Dermis blood vessel endothelial cell (primary cell): ENCODE results near the gene NBDY. TPM values are rescaled to one million over a fixed set of nuclear protein-coding genes. Genes with fewer than 3 reads are reported as not detected.
"Not testable (repeated sequence)": the region's sequence is repeated elsewhere in the genome, so short reads cannot be mapped to it uniquely, and the experiment has no call there.

Experiments
- DNase-seq: peaks from one replicate; pipeline ENCODE4 v3.0.0; 2010
- total RNA-seq: library from RNA; depleted of rRNA; stranded (reverse); fragments of >200 nt; gene quantifications from 2 replicates; pipeline ENCODE4 v1.2.3, GENCODE V29; 2014

Gene NBDY, protein sequence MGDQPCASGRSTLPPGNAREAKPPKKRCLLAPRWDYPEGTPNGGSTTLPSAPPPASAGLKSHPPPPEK
- total RNA-seq = 5.3 and 6.2 TPM in 2 replicates

DNA sequence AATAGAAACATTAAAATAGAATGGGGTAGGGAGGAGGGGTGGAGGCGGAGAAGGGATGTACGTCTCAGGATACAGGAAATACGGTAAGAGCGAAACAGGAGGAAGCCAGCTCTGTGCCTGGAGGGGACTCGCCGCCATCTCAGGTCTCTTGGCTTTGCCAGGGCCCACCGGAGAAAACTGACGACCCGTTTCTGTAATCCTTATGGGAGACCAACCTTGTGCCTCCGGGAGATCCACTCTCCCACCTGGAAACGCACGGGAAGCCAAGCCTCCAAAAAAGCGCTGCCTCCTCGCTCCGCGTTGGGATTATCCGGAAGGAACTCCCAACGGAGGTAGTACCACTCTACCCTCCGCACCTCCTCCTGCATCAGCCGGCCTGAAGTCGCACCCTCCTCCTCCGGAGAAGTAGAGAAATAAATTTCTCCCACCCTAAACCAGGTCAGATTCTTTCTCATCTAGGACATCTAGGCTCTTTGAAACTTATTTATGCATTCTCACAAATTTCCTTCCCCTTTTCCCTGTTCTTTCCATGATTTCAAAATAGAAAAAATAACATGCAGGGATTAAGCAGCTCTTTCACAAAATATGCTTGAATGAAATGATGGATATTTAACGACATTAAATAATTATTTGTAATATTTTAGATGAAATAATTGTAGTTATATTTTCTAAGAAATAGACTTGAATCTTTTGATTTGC is at the start of gene NBDY:
TSS of gene NBDY (plus strand) at position 92 of the 699 bp plus-strand sequence. CDS start at position 203, 111 bp downstream.
- DNase-seq = peak; percentile 59

DNA sequence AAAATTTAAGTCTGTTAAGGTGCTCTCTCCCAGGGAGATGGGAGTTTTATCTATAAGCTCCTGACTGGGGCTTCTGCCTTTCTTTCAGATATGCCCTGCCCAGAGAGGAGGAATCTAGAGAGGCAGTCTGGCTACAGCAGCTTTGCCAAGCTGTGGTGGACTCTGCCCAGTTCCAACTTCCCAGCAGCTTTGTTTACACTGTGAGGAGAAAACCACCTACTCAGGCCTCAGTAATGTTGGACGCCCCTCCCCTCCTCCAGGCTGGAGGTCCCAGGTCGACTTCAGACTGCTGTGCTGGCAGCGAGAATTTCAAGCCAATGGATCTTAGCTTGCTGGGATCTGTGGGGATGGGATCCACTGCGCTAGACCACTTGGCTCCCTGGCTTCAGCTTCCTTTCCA is 24.5 kb upstream of the NBDY start:
- not testable (repeated sequence) for DNase-seq

DNA sequence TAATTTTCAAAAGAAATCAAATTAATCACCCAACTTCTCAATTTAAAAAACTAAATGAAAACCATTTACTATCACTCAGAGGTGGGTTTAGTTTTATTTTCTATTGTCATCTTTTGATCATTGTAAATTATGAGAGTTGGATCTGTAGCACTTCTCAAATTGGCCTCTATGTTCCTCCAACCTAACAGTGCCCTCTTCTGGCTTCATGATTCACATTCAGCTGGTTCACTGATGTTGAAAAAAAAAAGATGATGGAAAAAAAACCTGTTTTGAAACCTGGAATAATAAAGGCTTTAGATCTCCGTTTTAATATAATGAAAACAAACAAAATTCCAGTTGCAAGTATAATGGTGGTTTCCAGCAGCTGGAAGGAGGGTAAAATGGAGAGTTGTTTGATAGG is 2.4 kb upstream of the NBDY start:
- peak; percentile 70 for DNase-seq

DNA sequence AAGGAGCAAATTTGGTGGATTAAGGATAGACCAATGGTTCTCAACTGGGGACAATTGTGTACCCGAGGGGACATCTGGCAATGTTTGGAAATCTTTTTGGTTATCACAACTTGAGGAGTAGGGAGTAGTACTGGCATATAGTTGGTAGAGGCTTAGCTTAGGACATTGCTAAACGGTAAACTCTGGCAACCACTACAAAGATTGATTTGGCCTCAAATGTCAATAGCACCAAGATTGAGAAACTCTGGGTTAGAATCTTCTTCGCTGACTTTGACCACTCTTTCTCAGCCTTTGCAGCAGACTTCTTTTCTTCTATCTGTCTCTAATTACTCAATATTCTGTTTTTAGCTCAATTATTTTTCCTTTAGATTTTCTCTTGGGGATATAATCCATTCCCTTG is 1.5 kb upstream of the NBDY start:
- DNase-seq = no peak

DNA sequence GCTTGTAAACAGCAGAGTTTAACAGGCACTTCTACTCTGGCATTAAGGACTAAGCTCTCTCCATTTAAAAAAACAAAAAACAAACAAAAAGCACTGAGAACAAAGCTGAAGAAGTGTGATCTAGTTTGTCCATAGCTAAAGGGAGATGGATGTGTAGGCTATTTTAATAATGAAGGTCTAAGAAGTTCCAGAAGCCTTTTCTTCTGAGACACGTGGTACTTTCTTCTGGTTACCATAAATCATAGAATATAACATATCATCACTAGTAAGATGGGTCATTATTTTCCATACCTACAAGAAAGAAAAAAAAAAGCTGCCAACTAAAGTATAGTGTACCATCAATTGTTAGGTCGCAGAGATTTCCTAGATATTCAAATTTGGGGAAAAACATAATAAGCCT is 722 bp upstream of the NBDY start:
- DNase-seq = no peak

DNA sequence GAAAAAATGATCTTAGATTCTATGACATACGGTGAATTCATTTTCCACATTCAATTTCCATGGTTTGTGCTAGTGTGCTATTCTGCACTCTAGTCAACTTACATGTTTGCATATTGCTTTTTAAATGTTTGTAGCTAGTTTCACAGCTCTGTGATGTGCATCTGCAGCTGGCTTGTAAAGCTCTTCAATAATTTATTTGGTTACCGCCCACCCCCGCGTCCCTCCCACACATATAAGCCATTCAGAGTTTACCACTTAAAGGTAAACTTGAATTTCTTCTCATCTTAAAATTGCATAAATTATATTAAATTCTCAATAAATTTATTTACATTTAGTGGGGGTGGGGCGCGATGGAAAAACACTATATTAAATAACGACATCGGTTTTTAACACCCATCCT is 291 bp upstream of the NBDY start:
- peak; percentile 26 for DNase-seq

DNA sequence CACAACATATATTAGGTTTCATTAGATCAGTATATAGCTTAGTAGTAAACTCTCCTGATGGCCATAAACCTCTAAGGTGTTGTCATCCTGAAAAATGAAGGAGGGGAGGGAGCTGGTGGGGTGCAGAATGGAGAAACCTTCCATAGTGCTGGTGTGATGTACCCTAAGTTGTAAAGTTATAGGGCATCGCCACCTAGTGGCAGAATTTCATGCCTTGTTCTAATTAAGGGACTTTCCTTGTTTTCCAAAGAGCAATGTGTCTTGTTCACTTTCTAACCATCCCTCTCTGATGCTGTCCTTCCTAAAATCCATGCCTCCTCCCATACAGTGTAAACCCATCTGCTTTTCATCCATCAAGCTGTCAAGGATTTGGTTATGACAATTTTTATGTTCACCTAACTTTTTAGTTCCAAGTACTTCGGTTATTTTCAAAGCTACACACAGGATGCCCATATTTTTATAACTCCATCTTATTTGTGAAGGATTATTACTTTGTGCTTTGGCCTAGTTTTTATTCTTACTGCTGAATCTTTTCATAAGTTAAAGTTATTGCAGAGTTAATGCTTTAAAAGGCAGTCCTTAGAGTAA is 4.5 kb downstream of the NBDY start:
- DNase-seq = peak; percentile 58

DNA sequence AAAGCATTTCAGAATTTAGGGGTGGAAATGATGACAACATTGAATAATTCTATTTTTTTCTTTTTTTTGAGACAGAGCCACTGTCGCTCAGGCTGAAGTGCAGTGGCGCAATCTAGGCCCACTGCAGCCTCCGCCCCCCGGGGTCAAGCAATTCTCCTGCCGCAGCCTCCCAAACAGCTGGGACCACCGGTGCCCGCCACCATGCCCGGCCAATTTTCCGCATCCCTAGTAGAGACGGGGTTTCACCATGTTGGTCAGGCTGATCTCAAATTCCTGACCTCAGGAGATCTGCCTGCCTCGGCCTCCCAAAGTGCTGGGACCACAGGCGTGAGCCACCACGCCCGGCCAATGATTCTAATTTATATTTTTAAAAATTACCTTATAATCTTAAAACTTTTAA is 7.2 kb downstream of the NBDY start:
- no peak for DNase-seq

DNA sequence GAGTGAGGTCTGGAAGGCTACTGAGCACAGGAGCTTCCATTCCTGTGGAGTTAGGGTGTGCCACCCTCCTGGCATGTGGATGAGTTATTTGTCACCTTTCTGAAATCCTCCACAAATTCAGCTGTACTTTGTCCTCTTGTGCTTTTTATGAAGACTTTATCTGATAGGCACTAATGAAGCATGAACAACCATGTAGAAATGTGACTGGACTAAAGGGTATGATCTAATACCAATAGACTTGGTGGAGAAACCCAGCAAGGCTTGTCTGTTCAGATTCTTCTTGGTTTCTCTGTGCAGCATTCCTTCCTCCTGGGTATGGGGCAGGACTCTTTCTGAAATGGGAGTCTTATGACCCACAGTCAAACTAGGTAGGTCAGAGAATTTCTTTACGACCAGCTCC is 9.6 kb downstream of the NBDY start:
- no peak for DNase-seq

DNA sequence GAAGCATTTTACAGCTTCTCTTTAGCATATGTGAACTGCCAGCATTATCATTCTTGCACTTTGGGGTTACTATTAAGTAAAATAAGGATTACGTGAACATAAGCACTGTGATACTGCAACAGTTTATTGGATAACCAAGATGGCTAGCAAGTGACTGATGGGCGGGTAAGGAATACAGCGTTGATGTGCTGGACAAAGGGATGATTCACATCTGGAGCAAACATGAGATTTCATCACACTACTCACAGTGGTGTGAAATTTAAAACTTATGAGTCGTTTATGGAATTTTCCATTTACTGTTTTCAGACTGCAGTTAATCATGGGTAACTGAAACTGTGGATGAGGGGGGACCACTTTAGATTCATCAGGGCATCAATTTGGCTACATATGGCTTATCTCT is 16.0 kb downstream of the NBDY start:
- no peak for DNase-seq

DNA sequence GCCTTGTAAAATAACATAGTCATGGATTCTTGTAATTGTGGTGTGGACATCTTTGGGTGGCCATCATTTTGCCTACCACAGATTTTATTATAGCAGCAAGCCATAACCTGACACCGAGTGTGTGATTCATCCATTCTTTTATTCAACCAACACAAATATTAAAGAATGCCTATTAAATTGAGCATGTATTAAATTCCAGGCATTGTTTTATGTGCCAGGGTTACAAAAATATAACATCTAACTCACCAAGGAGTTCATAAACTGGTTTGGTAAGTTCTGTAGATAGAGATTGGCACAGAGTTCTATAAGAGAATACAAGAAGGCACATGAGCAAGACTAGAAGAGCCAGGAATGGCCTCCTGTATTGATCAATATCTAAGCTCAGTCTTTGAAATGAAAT is 18.0 kb downstream of the NBDY start:
- no peak for DNase-seq

DNA sequence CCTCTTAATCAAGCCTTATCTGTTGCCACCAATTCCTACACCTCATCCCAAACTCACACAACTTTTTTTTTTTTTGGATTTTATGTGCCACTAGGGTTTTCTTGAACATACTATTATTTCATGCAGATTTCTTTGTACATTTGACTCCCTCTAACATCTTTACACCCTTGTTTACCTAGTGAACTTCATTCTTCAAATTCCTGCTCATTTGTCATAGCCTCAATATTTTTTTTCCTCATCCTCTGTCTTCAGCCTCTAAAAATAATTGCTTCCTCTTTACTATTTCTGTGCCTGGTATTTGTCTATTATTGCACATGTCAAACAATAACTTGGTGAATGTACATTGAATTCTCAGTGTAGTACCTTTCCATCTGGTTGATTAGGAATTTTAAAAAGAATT is 22.0 kb downstream of the NBDY start:
- DNase-seq = peak; percentile 40

DNA sequence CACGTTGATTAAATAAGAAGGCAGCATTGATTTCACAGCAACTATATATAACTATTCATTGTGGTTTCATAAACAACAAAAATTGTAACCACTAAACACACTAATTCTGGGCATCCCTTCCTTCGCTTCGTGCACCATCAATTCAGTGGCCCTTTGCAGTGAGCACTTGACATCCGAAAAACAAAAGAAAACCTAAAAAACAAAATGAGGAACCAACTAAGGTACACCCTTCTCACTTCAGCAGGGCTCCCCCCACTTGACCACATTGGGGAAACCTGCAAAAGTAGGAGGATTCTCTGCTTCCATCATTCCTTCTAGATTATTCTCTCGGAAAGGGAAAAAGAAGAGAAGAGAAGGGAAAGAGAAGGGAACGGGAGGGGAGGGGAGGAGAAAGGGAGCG is 28.3 kb downstream of the NBDY start:
- DNase-seq = no peak

DNA sequence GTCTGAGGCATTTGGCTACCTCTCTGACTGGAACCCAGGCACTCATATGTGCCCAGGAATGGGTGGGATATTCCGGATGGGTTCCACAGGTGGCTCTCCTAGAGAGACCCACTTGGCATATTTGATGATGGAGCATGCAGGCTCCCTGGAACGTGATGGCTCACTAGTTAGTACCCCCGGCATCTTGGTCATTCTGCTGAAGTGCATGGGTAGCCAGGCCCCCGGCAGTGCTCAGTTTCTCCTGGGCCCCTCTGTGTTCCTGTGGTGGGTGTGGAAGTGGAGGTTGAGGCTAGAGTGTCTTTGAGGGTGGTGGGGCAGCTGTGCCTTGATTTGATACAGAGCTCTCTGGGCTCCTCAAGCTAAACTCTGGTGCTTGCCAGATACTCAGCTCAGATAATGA is 29.4 kb downstream of the NBDY start:
- DNase-seq = no peak

DNA sequence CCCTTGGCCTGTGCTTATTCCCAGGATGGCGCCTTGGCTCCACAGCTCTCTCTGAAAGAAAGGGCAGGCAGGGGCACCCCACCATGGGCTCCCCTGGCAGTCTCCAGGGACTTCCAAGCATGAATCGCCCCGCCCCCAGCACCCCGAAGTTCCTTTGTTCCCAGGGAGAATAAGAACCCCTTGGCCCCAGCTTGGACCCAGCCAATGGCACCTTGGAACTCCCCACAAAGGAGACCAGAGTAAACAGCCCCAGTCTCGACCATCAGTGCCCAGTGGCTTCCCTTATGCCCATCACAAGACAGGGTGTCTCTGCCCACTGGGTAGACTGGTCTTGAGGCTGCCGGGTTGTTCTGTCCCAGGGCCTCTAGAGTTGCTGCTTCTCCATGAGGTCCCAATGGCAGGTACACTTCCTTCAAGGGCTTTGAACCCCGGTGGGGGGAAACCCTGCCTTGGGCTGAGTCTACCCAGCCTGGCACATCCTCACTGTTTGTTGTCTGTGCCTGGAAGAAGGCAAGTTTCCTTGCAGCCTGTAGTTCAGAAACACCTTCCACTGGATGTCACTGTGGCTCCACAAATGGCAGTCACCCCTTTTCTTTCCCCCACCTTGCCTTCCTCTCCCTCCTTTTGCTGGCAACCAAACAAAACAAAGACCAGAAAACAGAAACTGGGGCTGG is 30.8 kb downstream of the NBDY start:
- DNase-seq = no peak

DNA sequence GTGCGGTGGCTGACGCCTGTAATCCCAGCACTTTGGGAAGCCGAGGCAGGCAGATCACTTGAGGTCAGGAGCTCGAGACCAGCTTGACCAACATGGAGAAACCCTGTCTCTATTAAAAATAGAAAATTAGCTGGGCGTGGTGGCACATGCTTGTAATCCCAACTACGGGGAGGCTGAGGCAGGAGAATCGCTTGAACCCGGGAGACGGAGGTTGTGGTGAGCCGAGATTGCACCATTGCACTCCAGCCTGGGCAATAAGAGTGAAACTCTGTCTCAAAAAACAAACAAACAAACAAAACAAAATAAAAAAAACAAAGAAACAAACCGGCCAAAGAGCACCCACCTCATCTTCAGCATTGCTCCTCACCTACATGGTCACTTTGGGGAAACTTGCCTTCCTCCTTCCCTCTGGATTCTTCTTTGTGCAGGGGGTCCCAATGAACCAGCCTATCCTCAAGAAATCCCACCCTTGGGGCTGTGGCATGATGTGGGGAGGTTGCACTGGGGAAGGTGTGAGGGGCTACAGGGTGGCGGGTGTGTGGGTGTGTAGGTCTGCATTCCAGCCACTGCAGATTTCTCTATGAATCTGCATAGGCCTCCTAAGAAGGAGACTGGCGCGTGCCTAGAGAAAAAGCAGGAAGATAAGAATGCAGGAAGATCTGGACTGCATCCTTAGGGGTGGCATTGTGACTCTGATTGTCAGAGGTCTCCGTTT is 31.5 kb downstream of the NBDY start:
- DNase-seq = not testable (repeated sequence)

DNA sequence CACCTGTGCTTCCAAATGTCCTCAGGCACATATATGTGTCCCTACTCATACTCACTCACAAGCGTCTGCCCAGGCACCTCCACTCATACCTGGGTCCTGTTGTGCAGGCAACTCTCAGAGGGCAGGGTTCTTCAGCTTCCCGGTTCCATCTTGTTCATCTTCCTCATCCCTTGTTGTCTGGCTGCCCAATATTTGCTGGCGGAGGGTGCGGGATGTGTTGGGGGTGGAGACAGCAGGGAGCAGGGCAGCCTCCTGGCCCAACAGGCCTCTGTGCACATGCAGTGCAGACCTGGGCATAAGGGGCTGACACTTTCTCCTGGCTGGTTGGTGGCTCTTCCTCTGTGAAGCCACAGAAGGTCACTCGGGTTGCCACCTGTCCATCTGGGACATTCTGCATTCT is 32.1 kb downstream of the NBDY start:
- no peak for DNase-seq

DNA sequence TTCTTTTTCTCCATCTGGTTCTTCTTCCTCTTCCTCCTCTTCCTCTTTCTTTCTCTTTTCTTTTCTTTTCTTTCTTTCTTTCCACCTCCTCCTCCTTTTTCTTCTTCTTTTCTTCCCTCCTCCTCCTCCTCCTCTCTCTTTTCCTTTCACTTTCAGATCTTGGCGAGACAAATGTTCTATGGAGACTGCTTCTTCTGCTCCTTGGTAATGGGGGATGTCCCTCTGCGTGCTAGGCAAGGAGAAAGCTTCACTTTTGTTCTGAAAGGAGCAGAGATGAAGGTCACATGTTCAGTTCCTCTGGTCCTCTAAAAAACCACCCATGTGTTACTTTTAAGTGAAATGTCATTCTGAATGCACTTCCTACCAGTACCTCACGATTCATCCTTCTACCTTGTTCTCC is 33.2 kb downstream of the NBDY start:
- no peak for DNase-seq

DNA sequence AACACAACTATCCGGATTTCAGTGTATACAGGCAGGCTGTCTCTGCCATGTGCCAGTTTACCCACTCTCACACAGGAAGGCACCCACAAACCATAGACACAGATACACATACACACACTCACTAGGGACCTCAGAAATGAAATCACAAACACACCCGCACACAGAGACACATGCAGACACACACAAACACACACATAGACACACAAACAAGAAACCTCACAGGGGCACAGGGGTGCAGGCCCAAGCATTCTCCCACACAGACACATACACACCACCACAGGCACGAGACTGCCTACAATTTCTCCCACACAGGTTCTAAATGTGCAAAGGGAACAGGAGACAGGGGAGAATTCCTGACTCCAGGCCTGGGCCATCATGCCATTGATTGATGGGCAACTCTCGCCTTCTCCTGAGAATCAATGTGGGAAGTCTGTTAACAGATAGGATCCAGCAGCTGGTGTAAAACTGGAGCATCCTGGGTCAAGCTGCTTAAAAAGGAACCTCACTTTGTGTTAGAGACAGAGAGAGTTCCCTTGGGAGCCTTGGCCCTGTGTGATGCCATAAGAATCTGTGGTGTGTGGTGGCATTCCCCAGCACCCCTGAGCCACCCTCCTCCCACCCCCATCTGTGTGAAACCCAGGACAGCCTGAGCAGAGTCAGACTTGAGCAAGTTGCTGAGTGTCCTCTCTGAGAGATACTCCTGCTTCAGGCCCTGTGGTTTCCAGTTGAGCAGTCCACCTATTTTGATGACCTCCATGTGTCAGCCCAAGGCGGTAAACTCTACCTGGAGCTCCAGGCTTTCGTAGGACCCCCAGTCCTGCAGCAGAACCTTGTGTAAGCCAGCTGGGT is 33.9 kb downstream of the NBDY start:
- no peak for DNase-seq

DNA sequence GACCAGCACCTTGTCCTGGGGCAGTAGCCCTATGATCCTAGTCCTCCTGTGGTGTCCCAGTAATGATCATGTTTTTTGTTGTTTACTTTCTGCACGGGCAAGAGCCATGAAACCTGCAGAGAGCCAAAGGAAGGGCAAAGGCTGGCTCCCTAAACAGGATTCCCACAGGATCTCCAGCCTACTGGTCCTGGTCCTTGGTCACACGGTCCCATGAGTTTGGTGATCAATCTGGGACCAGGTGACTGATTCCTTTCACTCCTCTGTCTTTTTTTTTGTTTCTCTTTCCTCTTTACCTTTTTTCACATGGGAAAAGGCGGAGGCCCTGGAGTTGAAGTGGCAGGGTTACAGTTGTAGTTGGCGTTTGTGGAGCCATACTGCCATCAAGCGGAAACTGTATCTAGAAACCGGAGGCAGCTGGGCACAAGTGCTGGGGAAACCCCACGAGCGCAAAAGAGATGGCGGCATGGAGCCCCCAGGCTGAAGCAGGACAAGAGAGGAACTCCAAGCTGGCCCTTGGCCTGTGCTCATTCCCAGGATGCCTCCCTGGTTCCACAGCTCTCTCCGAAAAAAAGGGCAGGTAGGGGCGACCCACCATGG is 34.6 kb downstream of the NBDY start:
- DNase-seq = no peak

DNA sequence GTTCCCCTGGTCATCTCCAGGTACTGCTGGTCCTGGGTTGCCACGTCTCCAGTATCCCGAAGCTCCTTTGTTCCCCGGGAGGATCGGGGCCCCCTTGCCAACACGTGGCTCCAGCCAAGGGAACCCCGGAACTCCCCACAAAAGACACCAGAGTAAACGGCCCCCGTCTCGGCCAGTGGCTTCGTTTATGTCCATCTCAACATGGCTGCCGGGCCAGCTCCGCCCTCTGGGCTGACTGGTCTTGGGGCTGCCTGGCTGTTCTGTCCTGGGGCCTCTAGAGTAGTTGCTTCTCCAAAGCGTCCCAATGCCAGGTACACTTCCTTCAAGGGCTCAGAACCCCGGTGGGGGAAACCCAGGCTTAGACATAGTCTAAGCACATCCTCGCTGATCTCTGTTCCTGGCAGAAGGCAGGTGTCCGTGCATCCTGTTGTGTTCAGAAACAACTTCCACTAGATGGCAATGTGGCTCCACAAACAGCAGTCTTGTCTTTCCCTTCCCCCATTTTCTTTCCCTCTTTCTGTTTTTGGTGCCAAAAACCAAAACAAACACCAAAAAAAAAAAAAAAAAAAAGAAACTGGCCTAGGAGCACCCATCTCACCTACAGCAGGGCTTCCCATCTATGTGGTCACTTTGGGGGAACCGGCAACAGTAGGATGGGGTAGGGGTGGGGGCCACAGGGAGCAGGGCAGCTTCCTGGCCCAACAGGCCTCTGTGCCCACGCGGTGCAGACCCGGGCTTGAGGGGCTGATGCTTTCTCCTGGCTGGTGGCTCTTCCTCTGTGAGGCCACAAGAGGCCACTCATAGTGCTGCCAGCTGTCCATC is 35.3 kb downstream of the NBDY start:
- DNase-seq = peak; percentile 76
